Effector memory CD4-positive, alpha-beta T cell (primary cell): ENCODE measurements around the gene POLR2I.

Source experiments
- DNase-seq, 3 donors: peaks; one replicate each; pipeline ENCODE4 v3.0.0-alpha.2; 2020
- H3K27ac ChIP-seq: 2 replicates; pipeline ENCODE4 v1.7.0; 2013; ENCODE audit warnings: mild to moderate bottlenecking, low read length, moderate library complexity; ENCODE audit not compliant: insufficient read depth, poor library complexity, severe bottlenecking
- H3K27me3 ChIP-seq: replicated peaks from 2 replicates; pipeline ENCODE4 v1.7.0; 2013; ENCODE audit warnings: mild to moderate bottlenecking, low read length; ENCODE audit not compliant: insufficient read depth, control insufficient read depth, poor library complexity, severe bottlenecking
- H3K36me3 ChIP-seq: 2 replicates; pipeline ENCODE4 v1.7.0; 2013; ENCODE audit warnings: mild to moderate bottlenecking, low read length, moderate library complexity; ENCODE audit not compliant: control insufficient read depth, insufficient read depth
- H3K4me1 ChIP-seq: 2 replicates; pipeline ENCODE4 v1.7.0; 2013; ENCODE audit warnings: low read length, mild to moderate bottlenecking; ENCODE audit not compliant: control insufficient read depth, insufficient read depth, poor library complexity, severe bottlenecking
- H3K4me3 ChIP-seq: 2 replicates; pipeline ENCODE4 v1.7.0; 2013; ENCODE audit warnings: low read length, low read depth, mild to moderate bottlenecking; ENCODE audit not compliant: insufficient read depth, poor library complexity, severe bottlenecking
- H3K9me3 ChIP-seq: 2 replicates; pipeline ENCODE4 v1.7.0; 2013; ENCODE audit warnings: mild to moderate bottlenecking, low read length, moderate library complexity; ENCODE audit not compliant: control insufficient read depth

Gene POLR2I

DNA sequence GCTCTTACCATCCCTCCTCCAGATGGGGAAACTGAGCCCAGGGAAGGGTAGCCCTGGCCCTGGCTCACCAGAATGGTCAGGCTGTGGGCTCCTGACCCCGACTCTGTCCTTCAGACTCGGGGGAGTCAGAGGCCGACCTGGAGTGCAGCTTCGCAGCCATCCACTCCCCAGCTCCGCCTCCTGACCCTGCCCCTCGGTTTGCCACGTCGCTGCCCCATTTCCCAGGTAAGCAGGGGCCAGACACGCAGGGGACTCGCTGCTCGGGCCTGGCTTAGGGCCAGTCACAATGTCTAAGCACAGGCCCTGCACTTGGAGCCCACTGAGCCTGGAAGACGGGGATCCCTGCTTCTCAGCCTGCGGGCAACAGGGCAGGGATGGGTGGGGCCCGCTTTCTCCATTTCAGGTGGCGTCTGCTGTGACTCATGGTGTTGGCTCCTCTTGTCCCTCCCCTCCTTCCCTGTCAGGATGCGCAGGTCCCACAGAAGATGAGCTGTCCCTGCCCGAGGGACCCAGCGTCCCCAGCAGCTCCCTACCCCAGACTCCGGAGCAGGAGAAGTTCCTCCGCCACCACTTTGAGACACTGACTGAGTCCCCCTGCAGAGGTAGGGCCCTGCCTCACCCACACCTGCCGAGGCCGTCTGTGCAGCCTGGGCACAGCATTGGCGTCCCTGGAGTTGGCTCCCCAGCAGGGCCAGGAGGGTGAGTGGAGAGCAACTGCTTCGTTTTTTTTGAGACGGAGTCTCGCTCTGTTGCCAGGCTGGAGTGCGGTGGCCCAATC, 12.9 kb downstream of the POLR2I start:
- Histone ChIP-seq H3K4me1 (no peaks in the 10 kb centered on the region), H3K36me3 (peaks cover 4% of the 10 kb centered on the region), H3K9me3 (no peaks in the 10 kb centered on the region), H3K27ac (no peak overlapping the region), H3K4me3 (no peak overlapping the region), H3K27me3 (no peaks in the 10 kb centered on the region)
- no peak for DNase-seq

DNA sequence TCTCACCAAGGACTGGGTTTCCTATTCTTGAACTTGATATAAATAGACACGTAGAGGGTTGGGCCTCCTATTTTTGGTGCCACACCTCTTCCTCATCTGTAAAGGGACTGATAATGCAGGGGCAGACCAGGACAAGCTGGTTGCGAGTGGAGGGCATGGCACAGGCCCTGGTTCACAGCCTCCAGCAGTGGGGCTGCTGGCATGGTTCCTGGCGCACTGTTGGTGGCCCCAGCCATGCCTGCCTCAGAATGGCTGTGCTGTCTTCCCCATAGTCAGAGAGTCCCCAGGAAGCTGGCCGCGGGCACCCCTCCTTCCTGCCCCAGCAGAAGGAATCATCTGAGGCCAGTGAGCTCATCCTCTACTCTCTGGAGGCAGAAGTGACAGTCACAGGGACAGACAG, 14.2 kb downstream of the POLR2I start:
- Histone ChIP-seq H3K27me3 (no peaks in the 10 kb centered on the region), H3K36me3 (peaks cover 4% of the 10 kb centered on the region), H3K9me3 (no peaks in the 10 kb centered on the region), H3K4me1 (no peaks in the 10 kb centered on the region), H3K4me3 (no peak overlapping the region), H3K27ac (no peak overlapping the region)
- no peak for DNase-seq

DNA sequence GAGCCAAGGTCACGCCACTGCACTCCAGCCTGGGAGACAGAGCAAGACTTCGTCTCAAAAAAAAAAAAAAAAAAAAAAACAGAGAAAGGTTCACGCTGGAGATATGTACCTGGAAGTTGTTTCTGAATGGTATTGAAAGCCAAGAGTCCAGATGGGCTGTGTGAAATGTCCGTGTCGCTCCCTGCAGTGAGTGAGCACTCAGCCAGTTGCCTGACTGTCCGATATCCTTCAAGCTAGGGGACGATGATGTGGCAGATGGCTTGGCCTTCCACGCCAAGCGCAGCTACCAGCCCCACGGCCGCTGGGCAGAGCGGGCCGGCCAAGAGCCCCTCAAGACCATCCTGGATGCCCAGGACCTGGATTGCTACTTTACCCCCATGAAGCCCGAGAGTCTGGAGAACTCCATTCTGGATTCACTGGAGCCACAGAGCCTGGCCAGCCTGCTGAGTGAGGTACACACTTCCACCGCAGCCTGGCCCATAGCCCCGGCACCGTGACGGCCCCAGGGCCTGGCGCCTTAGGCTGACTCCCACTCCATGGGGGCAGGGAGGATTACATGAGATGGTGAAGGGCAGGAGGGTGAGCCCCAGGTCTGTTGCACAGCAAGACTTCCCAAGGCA, 15.4 kb downstream of the POLR2I start:
- Histone ChIP-seq H3K36me3 (peaks cover 4% of the 10 kb centered on the region), H3K4me3 (no peak overlapping the region), H3K27me3 (no peaks in the 10 kb centered on the region), H3K4me1 (no peaks in the 10 kb centered on the region), H3K27ac (no peak overlapping the region), H3K9me3 (no peaks in the 10 kb centered on the region)
- no peak for DNase-seq

DNA sequence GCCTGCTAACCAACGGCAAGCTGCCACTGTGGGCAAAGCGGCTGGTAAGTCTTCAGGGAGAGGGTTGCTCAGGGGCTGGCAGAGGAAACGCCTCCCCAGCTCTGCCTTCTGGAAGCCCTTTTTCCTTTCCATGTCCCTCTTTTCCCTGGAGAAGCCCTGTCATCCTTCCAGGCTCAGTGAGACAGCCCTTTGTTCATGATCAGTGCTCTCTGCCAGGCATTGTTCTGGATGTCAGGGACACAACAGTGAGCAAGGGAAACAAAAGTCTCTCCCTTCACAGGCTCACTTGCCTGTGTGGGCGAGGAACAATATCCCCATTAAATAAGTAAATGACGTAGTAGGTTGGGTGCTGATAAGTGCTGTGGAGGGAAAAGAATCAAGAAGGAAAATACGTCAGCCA, 17.6 kb downstream of the POLR2I start:
- no peak overlapping the region for H3K27ac ChIP-seq
- no peak for DNase-seq
- H3K36me3 ChIP-seq, result no peaks in the 10 kb centered on the region

DNA sequence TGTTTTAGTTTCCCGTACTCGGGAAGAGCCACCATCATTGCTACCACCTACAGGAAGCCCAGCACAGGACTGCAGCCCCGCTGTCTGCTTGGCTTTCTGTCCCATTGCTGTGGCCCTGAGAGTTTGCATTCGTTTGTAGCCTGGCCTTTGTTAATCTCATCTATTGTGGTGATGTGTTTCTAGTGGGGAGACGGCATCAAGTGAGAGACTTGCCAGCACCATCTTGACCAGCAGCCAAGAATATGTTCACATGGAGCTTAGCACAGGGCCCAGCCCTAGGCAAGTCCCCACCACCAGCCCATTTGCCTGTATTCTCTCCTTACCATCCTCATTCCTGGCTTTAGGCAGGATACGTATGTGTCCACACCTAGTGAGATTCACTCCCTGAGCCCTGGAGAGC, 21.0 kb downstream of the POLR2I start:
- Histone ChIP-seq H3K36me3 (no peaks in the 10 kb centered on the region), H3K4me3 (no peak overlapping the region), H3K9me3 (no peaks in the 10 kb centered on the region)

More for the DNA sequence above, 17.6 kb downstream of the POLR2I start:
- Histone ChIP-seq H3K9me3 (no peaks in the 10 kb centered on the region), H3K27me3 (no peaks in the 10 kb centered on the region), H3K4me1 (no peaks in the 10 kb centered on the region), H3K4me3 (no peak overlapping the region)

DNA sequence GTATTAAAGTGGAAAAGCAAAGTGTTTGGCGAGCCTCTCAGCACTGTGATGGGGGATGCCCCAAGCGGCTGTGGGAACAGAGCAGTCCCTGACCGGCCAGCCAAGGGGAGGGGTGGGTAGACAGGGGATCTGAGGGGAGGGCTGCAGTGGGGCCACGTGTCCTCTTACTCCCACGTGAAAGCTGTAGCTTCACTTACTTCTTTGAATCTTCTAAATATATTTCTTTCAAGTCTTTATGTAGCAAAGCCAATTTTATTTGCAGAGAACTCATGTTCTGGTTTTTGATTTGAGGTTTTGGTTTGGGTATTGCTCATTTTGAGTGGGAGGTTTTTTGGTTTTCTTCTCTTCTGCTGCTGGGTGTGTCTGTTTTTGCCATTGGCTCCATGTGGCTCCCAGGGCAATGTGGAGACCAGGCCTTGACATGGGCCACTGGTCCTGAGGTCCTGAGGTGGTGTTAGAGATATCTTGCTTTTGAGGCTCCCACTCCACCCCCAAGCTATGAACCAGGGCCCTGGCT, 21.5 kb downstream of the POLR2I start:
- no peaks in the 10 kb centered on the region for H3K9me3 ChIP-seq
- H3K4me3 ChIP-seq, result no peak overlapping the region
- H3K4me1 ChIP-seq, result no peaks in the 10 kb centered on the region
- no peaks in the 10 kb centered on the region for H3K36me3 ChIP-seq
- no peaks in the 10 kb centered on the region for H3K27me3 ChIP-seq
- H3K27ac ChIP-seq, result no peak overlapping the region
- no peak for DNase-seq

More for the DNA sequence above, 21.0 kb downstream of the POLR2I start:
- H3K4me1 ChIP-seq, result no peaks in the 10 kb centered on the region
- DNase-seq, result no peak
- no peaks in the 10 kb centered on the region for H3K27me3 ChIP-seq
- no peak overlapping the region for H3K27ac ChIP-seq

DNA sequence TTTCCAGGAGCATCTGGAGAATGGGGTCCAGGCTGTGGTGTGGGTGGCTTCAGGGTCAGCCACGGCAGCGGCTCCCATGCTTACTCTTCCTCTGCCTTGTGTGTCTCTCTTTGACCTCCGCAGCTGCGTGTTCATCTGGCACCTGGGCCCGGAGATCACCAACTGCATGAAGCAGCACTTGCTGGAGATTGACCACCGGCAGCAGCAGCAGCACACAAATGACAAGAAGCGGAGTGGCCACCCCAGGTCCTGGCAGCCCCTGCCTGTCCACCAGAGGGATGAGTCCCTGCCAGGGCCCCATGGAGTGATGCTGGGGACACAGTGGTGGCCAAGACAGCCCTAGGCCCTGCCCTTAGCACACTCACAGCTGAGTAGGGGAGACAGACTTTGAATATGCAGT, 22.1 kb downstream of the POLR2I start:
- Histone ChIP-seq H3K27me3 (no peaks in the 10 kb centered on the region), H3K9me3 (no peaks in the 10 kb centered on the region), H3K27ac (no peak overlapping the region), H3K36me3 (no peaks in the 10 kb centered on the region), H3K4me1 (no peaks in the 10 kb centered on the region), H3K4me3 (no peak overlapping the region)
- no peak for DNase-seq

DNA sequence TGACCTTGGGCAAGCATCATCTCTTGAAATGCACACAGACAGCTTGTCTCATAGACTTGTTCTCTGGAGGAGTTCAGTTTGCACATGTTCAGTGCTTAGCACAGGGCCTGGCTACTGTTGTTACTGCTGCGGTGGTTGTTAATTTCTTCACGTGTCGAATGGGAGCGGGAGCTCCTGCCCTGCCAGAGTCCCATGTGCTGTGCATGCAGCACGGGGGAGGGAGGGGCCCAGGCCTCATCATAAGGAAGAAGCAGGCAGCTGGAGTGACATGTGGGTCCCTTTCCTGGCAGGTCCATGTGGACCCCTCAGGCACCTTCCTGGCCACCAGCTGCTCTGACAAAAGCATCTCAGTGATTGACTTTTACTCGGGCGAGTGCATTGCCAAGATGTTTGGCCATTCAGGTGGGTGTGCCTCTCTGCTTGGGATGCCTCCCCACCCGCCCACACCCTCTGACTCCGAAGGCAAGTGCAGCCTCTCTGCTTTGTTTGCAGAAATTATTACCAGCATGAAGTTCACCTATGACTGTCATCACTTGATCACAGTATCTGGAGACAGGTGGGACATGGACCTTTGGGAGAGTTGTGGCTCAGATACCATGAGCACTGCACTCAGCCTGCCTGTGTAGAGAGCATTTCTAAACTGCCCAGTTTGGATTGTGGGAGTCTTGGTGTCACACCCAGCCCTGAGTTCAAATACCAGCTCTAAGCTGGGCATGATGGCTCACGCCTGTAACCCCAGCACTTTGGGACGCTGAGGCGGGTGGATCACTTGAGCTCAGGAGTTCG, 23.6 kb downstream of the POLR2I start:
- no peak overlapping the region for H3K27ac ChIP-seq
- no peaks in the 10 kb centered on the region for H3K36me3 ChIP-seq
- DNase-seq, result no peak
- H3K9me3 ChIP-seq, result no peaks in the 10 kb centered on the region
- H3K4me1 ChIP-seq, result no peaks in the 10 kb centered on the region
- H3K4me3 ChIP-seq, result no peak overlapping the region
- no peaks in the 10 kb centered on the region for H3K27me3 ChIP-seq

DNA sequence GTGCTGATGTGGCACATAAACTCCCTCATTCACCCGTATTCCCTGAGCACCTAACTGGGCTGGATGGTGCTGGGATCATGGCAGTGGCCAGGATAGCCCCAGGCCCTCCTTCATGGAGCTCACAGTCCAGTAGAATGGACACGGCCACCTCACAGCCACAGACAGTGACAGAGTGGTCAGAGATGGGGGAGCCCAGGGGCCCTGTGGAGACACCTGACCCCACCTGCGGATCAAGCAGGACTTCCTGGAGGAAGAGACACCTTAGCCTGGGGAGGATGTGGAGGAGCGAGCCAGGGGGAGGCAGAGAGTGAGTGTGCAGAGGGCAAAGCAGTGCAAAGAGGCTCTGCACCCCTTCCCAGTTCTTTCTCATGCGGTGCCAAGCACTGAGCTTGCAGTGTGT, 24.8 kb downstream of the POLR2I start:
- H3K9me3 ChIP-seq, result no peaks in the 10 kb centered on the region
- H3K4me1 ChIP-seq, result no peaks in the 10 kb centered on the region
- no peak overlapping the region for H3K27ac ChIP-seq
- H3K27me3 ChIP-seq, result no peaks in the 10 kb centered on the region
- no peak for DNase-seq
- H3K4me3 ChIP-seq, result no peak overlapping the region
- H3K36me3 ChIP-seq, result no peaks in the 10 kb centered on the region

DNA sequence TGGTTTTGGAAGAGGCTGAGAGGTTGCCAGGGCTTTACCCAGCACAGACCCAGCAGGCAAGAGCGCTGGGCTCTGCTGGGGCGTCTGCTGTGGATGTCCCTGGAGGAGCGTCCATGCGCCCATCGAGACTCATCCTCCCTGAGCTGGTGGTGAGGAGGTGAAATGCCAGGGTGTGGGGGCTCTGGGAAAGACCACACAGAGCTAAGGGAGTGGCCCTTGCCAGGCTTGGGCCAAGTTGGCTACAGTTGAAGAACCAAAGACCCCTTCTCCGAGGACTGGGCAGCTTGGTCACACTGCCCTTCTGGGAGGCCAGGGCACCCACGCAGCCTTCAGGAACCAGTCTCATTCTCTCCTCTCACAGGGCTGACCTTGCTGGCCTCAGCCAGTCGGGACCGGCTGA, 28.3 kb downstream of the POLR2I start:
- no peaks in the 10 kb centered on the region for H3K36me3 ChIP-seq
- no peak overlapping the region for H3K4me3 ChIP-seq
- H3K9me3 ChIP-seq, result no peaks in the 10 kb centered on the region
- H3K4me1 ChIP-seq, result no peaks in the 10 kb centered on the region
- no peak overlapping the region for H3K27ac ChIP-seq
- DNase-seq, result no peak
- no peaks in the 10 kb centered on the region for H3K27me3 ChIP-seq
